HG03280 (cell line): Measurements from ENCODE around the gene SLC34A3.
"Not testable (repeated sequence)": the region's sequence is repeated elsewhere in the genome, so short reads cannot be mapped to it uniquely, and the experiment has no call there.

Source experiments
- ATAC-seq: cut with Tn5 transposase; IDR thresholded peaks from one replicate; pipeline ENCODE4 v1.9.1; 2021; ENCODE audit warnings: mild to moderate bottlenecking, moderate library complexity; ENCODE audit not compliant: unreplicated experiment

Gene SLC34A3

GRCh38 chr9:137254624-137255447 is 24.1 kb downstream of the SLC34A3 start, which contains the start of gene NELFB:
Gene NELFB (plus strand): TSS chr9:137255327.
- ATAC-seq = peak; percentile 82

- ATAC-seq = no peak
Measured at GRCh38 chr9:137255448-137256114, 24.9 kb downstream of the SLC34A3 start.

- no peak for ATAC-seq
Measured at GRCh38 chr9:137256362-137256761, 25.7 kb downstream of the SLC34A3 start.

- ATAC-seq = no peak
Measured at GRCh38 chr9:137256856-137257255, 26.2 kb downstream of the SLC34A3 start.

GRCh38 chr9:137262173-137262908 is 31.6 kb downstream of the SLC34A3 start:
- ATAC-seq = not testable (repeated sequence)

- ATAC-seq = no peak
Measured at GRCh38 chr9:137262909-137263285, 32.2 kb downstream of the SLC34A3 start.

GRCh38 chr9:137263506-137263905 is 32.8 kb downstream of the SLC34A3 start:
- ATAC-seq = no peak

- ATAC-seq = no peak
Measured at GRCh38 chr9:137264067-137264466, 33.4 kb downstream of the SLC34A3 start.

- ATAC-seq = no peak
Measured at GRCh38 chr9:137265496-137266161, 34.9 kb downstream of the SLC34A3 start.

GRCh38 chr9:137266162-137266527 is 35.4 kb downstream of the SLC34A3 start:
- ATAC-seq = no peak

GRCh38 chr9:137266585-137267453 is 36.1 kb downstream of the SLC34A3 start:
- no peak for ATAC-seq

- ATAC-seq = no peak
Measured at GRCh38 chr9:137267933-137268355, 37.2 kb downstream of the SLC34A3 start.

- no peak for ATAC-seq
Measured at GRCh38 chr9:137268538-137269201, 38.0 kb downstream of the SLC34A3 start.

- no peak for ATAC-seq
Measured at GRCh38 chr9:137269231-137269772, 38.6 kb downstream of the SLC34A3 start.

GRCh38 chr9:137270929-137271695 is 40.4 kb downstream of the SLC34A3 start:
- no peak for ATAC-seq

- no peak for ATAC-seq
Measured at GRCh38 chr9:137271696-137272076, 41.0 kb downstream of the SLC34A3 start.

GRCh38 chr9:137272241-137273094 is 41.8 kb downstream of the SLC34A3 start:
- ATAC-seq = no peak

- no peak for ATAC-seq
Measured at GRCh38 chr9:137273095-137273490, 42.4 kb downstream of the SLC34A3 start.
